Measurements from ENCODE around the gene CLEC1B. TPM values are rescaled to one million over a fixed set of nuclear protein-coding genes. Genes with fewer than 3 reads are reported as not detected.

The CLEC1B gene
- not detected for total RNA-seq
- 0.25 TPM for polyA plus RNA-seq (2013, experiment 1 of 2)
- polyA plus RNA-seq (2013, experiment 2 of 2) = not detected
- long read RNA-seq, experiment 1 = 0 reads
- long read RNA-seq, experiment 2 = 0 reads
- long read RNA-seq, experiment 3 = 0 reads
- long read RNA-seq, experiment 4 = 0 reads

- no peak for TF ChIP-seq CTCF (conservative IDR thresholded peaks at IDR 0.05)
- Histone ChIP-seq H3K36me3 (ENCODE audit: control insufficient read depth, insufficient read depth, low read length) (no peaks in the 10 kb centered on the region), H3K27me3 (ENCODE audit: control insufficient read depth, insufficient read depth, low read length, poor library complexity, severe bottlenecking) (no peaks in the 10 kb centered on the region), H3K4me1 (ENCODE audit: control insufficient read depth, insufficient read depth, low read length) (no peaks in the 10 kb centered on the region), H3K9ac (ENCODE audit: extremely low read depth, low read length, poor library complexity, severe bottlenecking) (no peak within 1 kb of the TSS), H3K4me3 (ENCODE audit: low read length) (no peak within 1 kb of the TSS), H3K27ac (ENCODE audit: low read depth, low read length) (no peak within 1 kb of the TSS), H3K9me3 (ENCODE audit: control insufficient read depth, low read length) (no peaks in the 10 kb centered on the region)
- DNase-seq = no peak
- Mint-ChIP-seq H3K27me3 (ENCODE audit: insufficient read depth) (no peaks in the 10 kb centered on the region), H3K4me3 (no peak within 1 kb of the TSS), H3K36me3 (ENCODE audit: low read depth) (no peaks in the 10 kb centered on the region), H3K4me1 (peaks cover 4% of the 10 kb centered on the region), H3K9me3 (peaks cover 5% of the 10 kb centered on the region), H3K27ac (no peak within 1 kb of the TSS)
- WGBS, 2 experiments (ENCODE audit: insufficient coverage in 1 of 2, insufficient read length in 1 of 2) = 89 to 95% methylated on average over 3 of the region's 3 CpGs
Measured at GRCh38 chr12:9999016-9999415, at the start of gene CLEC1B. TSS of gene CLEC1B (minus strand) at chr12:9999121. CDS start at chr12:9999100, 21 bp downstream.

- H3K9ac ChIP-seq (ENCODE audit: extremely low read depth, low read length, poor library complexity, severe bottlenecking) = no peak overlapping the region
- Mint-ChIP-seq H3K4me3 (no peak overlapping the region), H3K27ac (no peak overlapping the region), H3K4me1 (peaks cover 5% of the 10 kb centered on the region), H3K27me3 (ENCODE audit: insufficient read depth) (peaks cover 3% of the 10 kb centered on the region), H3K9me3 (peaks cover 4% of the 10 kb centered on the region), H3K36me3 (ENCODE audit: low read depth) (no peaks in the 10 kb centered on the region)
- WGBS, 2 experiments (ENCODE audit: insufficient coverage in 1 of 2, insufficient read length in 1 of 2) = 93 to 100% methylated on average over 3 of the region's 3 CpGs
- no peak overlapping the region for H3K27ac ChIP-seq (ENCODE audit: low read depth, low read length)
- DNase-seq = no peak
- no peaks in the 10 kb centered on the region for H3K4me1 ChIP-seq (ENCODE audit: control insufficient read depth, insufficient read depth, low read length)
- TF ChIP-seq CTCF (conservative IDR thresholded peaks at IDR 0.05) = no peak
- no peaks in the 10 kb centered on the region for H3K27me3 ChIP-seq (ENCODE audit: control insufficient read depth, insufficient read depth, low read length, poor library complexity, severe bottlenecking)
- H3K4me3 ChIP-seq (ENCODE audit: low read length) = no peak overlapping the region
- no peaks in the 10 kb centered on the region for H3K9me3 ChIP-seq (ENCODE audit: control insufficient read depth, low read length)
- H3K36me3 ChIP-seq (ENCODE audit: control insufficient read depth, insufficient read depth, low read length) = no peaks in the 10 kb centered on the region
Measured at GRCh38 chr12:10048526-10048925, 49.6 kb upstream of the CLEC1B start.

- Histone ChIP-seq H3K9me3 (ENCODE audit: control insufficient read depth, low read length) (no peaks in the 10 kb centered on the region), H3K4me1 (ENCODE audit: control insufficient read depth, insufficient read depth, low read length) (no peaks in the 10 kb centered on the region), H3K36me3 (ENCODE audit: control insufficient read depth, insufficient read depth, low read length) (no peaks in the 10 kb centered on the region), H3K27me3 (ENCODE audit: control insufficient read depth, insufficient read depth, low read length, poor library complexity, severe bottlenecking) (no peaks in the 10 kb centered on the region), H3K27ac (ENCODE audit: low read depth, low read length) (no peak overlapping the region), H3K4me3 (ENCODE audit: low read length) (no peak overlapping the region), H3K9ac (ENCODE audit: extremely low read depth, low read length, poor library complexity, severe bottlenecking) (no peak overlapping the region)
- Mint-ChIP-seq H3K27me3 (ENCODE audit: insufficient read depth) (no peaks in the 10 kb centered on the region), H3K27ac (no peak overlapping the region), H3K9me3 (peaks cover 3% of the 10 kb centered on the region), H3K4me1 (no peaks in the 10 kb centered on the region), H3K4me3 (no peak overlapping the region), H3K36me3 (ENCODE audit: low read depth) (no peaks in the 10 kb centered on the region)
- DNase-seq = no peak
- TF ChIP-seq CTCF (conservative IDR thresholded peaks at IDR 0.05) = no peak
Measured at GRCh38 chr12:10042167-10042566, 43.2 kb upstream of the CLEC1B start.
